ENCODE data around the gene MSL3B.

MSL3B gene

GRCh38 chr2:233848276-233848675 lies 19.9 kb downstream of the MSL3B start:
- Mint-ChIP-seq H3K36me3 (ENCODE audit: insufficient read depth) (peaks cover 13% of the 10 kb centered on the region), H3K27me3 (no peaks in the 10 kb centered on the region), H3K9me3 (ENCODE audit: low read depth) (no peaks in the 10 kb centered on the region), H3K4me1 (ENCODE audit: low read depth) (peaks cover 9% of the 10 kb centered on the region), H3K4me3 (ENCODE audit: low read depth) (no peak overlapping the region), H3K27ac (no peak overlapping the region)
- DNase-seq (ENCODE audit: low spot score, unreplicated experiment): no peak
- no peak for TF ChIP-seq CTCF (IDR thresholded peaks at IDR 0.05; ENCODE audit: unreplicated experiment)

GRCh38 chr2:233847248-233847898 lies 20.8 kb downstream of the MSL3B start:
- peaks cover 16% of the 10 kb centered on the region for H3K36me3 Mint-ChIP-seq (ENCODE audit: insufficient read depth)
- no peaks in the 10 kb centered on the region for H3K4me1 Mint-ChIP-seq (ENCODE audit: low read depth)
- H3K9me3 Mint-ChIP-seq (ENCODE audit: low read depth): no peaks in the 10 kb centered on the region
- TF ChIP-seq CTCF (IDR thresholded peaks at IDR 0.05; ENCODE audit: unreplicated experiment): no peak
- no peak for DNase-seq (ENCODE audit: low spot score, unreplicated experiment)
- no peaks in the 10 kb centered on the region for H3K27me3 Mint-ChIP-seq
- H3K4me3 Mint-ChIP-seq (ENCODE audit: low read depth): no peak overlapping the region
- no peak overlapping the region for H3K27ac Mint-ChIP-seq

- peaks cover 16% of the 10 kb centered on the region for H3K36me3 Mint-ChIP-seq (ENCODE audit: insufficient read depth)
Observed at GRCh38 chr2:233846387-233847247, 21.6 kb downstream of the MSL3B start.

GRCh38 chr2:233845301-233846060 lies 22.7 kb downstream of the MSL3B start:
- no peak overlapping the region for H3K27ac Mint-ChIP-seq
- H3K4me3 Mint-ChIP-seq (ENCODE audit: low read depth): no peak overlapping the region
- DNase-seq (ENCODE audit: low spot score, unreplicated experiment): no peak
- no peaks in the 10 kb centered on the region for H3K4me1 Mint-ChIP-seq (ENCODE audit: low read depth)
- no peak for TF ChIP-seq CTCF (IDR thresholded peaks at IDR 0.05; ENCODE audit: unreplicated experiment)
- no peaks in the 10 kb centered on the region for H3K9me3 Mint-ChIP-seq (ENCODE audit: low read depth)
- H3K36me3 Mint-ChIP-seq (ENCODE audit: insufficient read depth): peaks cover 16% of the 10 kb centered on the region
- no peaks in the 10 kb centered on the region for H3K27me3 Mint-ChIP-seq

More at GRCh38 chr2:233846387-233847247, 21.6 kb downstream of the MSL3B start:
- Mint-ChIP-seq H3K9me3 (ENCODE audit: low read depth) (no peaks in the 10 kb centered on the region), H3K27ac (no peak overlapping the region), H3K4me1 (ENCODE audit: low read depth) (no peaks in the 10 kb centered on the region), H3K27me3 (no peaks in the 10 kb centered on the region), H3K4me3 (ENCODE audit: low read depth) (no peak overlapping the region)
- no peak for DNase-seq (ENCODE audit: low spot score, unreplicated experiment)
- no peak for TF ChIP-seq CTCF (IDR thresholded peaks at IDR 0.05; ENCODE audit: unreplicated experiment)

- H3K9me3 Mint-ChIP-seq (ENCODE audit: low read depth): no peaks in the 10 kb centered on the region
- H3K4me3 Mint-ChIP-seq (ENCODE audit: low read depth): no peak overlapping the region
- DNase-seq (ENCODE audit: low spot score, unreplicated experiment): no peak
- H3K27me3 Mint-ChIP-seq: no peaks in the 10 kb centered on the region
- H3K27ac Mint-ChIP-seq: no peak overlapping the region
- no peaks in the 10 kb centered on the region for H3K4me1 Mint-ChIP-seq (ENCODE audit: low read depth)
- no peak for TF ChIP-seq CTCF (IDR thresholded peaks at IDR 0.05; ENCODE audit: unreplicated experiment)
- H3K36me3 Mint-ChIP-seq (ENCODE audit: insufficient read depth): peaks cover 16% of the 10 kb centered on the region
Observed at GRCh38 chr2:233844836-233845235, 23.4 kb downstream of the MSL3B start.

Data from progenitor cell of endocrine pancreas (in vitro differentiated cells).